Measurements from ENCODE around the gene WSB1.
"Not testable (repeated sequence)": the region's sequence is repeated elsewhere in the genome, so short reads cannot be mapped to it uniquely, and the experiment has no call there.

The WSB1 gene

GRCh38 chr17:27318228-27318627, 24.3 kb downstream of the WSB1 start:
- no peak for DNase-seq

GRCh38 chr17:27318633-27319032, 24.7 kb downstream of the WSB1 start:
- no peak for DNase-seq

- DNase-seq = no peak
Observed at GRCh38 chr17:27319541-27320221, 25.8 kb downstream of the WSB1 start.

- no peak for DNase-seq
Observed at GRCh38 chr17:27320222-27320560, 26.3 kb downstream of the WSB1 start.

GRCh38 chr17:27321372-27321771, 27.5 kb downstream of the WSB1 start:
- no peak for DNase-seq

- DNase-seq = no peak
Observed at GRCh38 chr17:27322026-27322425, 28.1 kb downstream of the WSB1 start.

- DNase-seq = no peak
Observed at GRCh38 chr17:27322690-27323508, 29.0 kb downstream of the WSB1 start.

- no peak for DNase-seq
Observed at GRCh38 chr17:27323538-27324215, 29.8 kb downstream of the WSB1 start.

GRCh38 chr17:27324771-27325339, 30.9 kb downstream of the WSB1 start:
- no peak for DNase-seq

GRCh38 chr17:27326051-27326450, 32.1 kb downstream of the WSB1 start:
- no peak for DNase-seq

GRCh38 chr17:27326585-27326984, 32.7 kb downstream of the WSB1 start:
- DNase-seq = no peak

- no peak for DNase-seq
Observed at GRCh38 chr17:27327397-27327796, 33.5 kb downstream of the WSB1 start.

- no peak for DNase-seq
Observed at GRCh38 chr17:27327871-27328270, 34.0 kb downstream of the WSB1 start.

- not testable (repeated sequence) for DNase-seq
Observed at GRCh38 chr17:27328686-27329085, 34.8 kb downstream of the WSB1 start.

- no peak for DNase-seq
Observed at GRCh38 chr17:27329146-27329805, 35.4 kb downstream of the WSB1 start.

- DNase-seq = no peak
Observed at GRCh38 chr17:27332047-27332393, 38.1 kb downstream of the WSB1 start.

- DNase-seq = peak; percentile 92
Observed at GRCh38 chr17:27332485-27333409, 38.8 kb downstream of the WSB1 start.

- peak; percentile 56 for DNase-seq
Observed at GRCh38 chr17:27333410-27333980, 39.6 kb downstream of the WSB1 start.

- DNase-seq = no peak
Observed at GRCh38 chr17:27336184-27336583, 42.3 kb downstream of the WSB1 start.

GRCh38 chr17:27338536-27338985, 44.6 kb downstream of the WSB1 start:
- no peak for DNase-seq

- DNase-seq = no peak
Observed at GRCh38 chr17:27339198-27339835, 45.4 kb downstream of the WSB1 start.

Measured in activated CD8-positive, alpha-beta memory T cell treated with anti-CD3 and anti-CD28 coated beads, Interleukin-2, amount 50 U/mL, for 48 hours (primary cell).